NCI-H774 (cell line): ENCODE results near the gene MRPL24.

Experiments used
- DNase-seq: peaks from one replicate; lab custom pipeline; 2025; lab: John Stamatoyannopoulos, UW

MRPL24 gene

GRCh38 chr1:156743367-156744302 is 2.7 kb upstream of the MRPL24 start:
- DNase-seq = no peak

- no peak for DNase-seq
Observed at GRCh38 chr1:156742801-156743200, 1.9 kb upstream of the MRPL24 start.

- DNase-seq = no peak
Observed at GRCh38 chr1:156742017-156742416, 1.1 kb upstream of the MRPL24 start.

GRCh38 chr1:156741481-156741983 is 644 bp upstream of the MRPL24 start:
- peak; percentile 23 for DNase-seq

GRCh38 chr1:156740237-156740740 is 599 bp downstream of the MRPL24 start:
- no peak for DNase-seq

- no peak for DNase-seq
Observed at GRCh38 chr1:156738916-156739315, 2.0 kb downstream of the MRPL24 start.

- no peak for DNase-seq
Observed at GRCh38 chr1:156738407-156738806, 2.5 kb downstream of the MRPL24 start.

- no peak for DNase-seq
Observed at GRCh38 chr1:156733989-156734584, 6.8 kb downstream of the MRPL24 start.

- peak; percentile 99 for DNase-seq
Observed at GRCh38 chr1:156728599-156729462, 12.1 kb downstream of the MRPL24 start, which contains the start of gene ISG20L2. Gene ISG20L2, minus strand, starts transcription at chr1:156728766. Its CDS starts 1,114 bp downstream, at chr1:156727652.

GRCh38 chr1:156727926-156728598 is 12.8 kb downstream of the MRPL24 start, which contains the start of gene METTL25B:
Gene METTL25B, plus strand, starts transcription at chr1:156728469. Its CDS starts 636 bp downstream, at chr1:156729105.
- peak; percentile 91 for DNase-seq

GRCh38 chr1:156727492-156727891 is 13.4 kb downstream of the MRPL24 start:
- no peak for DNase-seq

GRCh38 chr1:156726549-156727226 is 14.2 kb downstream of the MRPL24 start:
- DNase-seq = peak; percentile 16

GRCh38 chr1:156725683-156726280 is 15.1 kb downstream of the MRPL24 start:
- peak; percentile 78 for DNase-seq

GRCh38 chr1:156721535-156721934 is 19.4 kb downstream of the MRPL24 start:
- no peak for DNase-seq

GRCh38 chr1:156721131-156721530 is 19.8 kb downstream of the MRPL24 start:
- no peak for DNase-seq

- no peak for DNase-seq
Observed at GRCh38 chr1:156717351-156717750, 23.5 kb downstream of the MRPL24 start.

GRCh38 chr1:156714830-156715229 is 26.1 kb downstream of the MRPL24 start:
- no peak for DNase-seq

- DNase-seq = no peak
Observed at GRCh38 chr1:156712626-156713025, 28.3 kb downstream of the MRPL24 start.

GRCh38 chr1:156711011-156711817 is 29.7 kb downstream of the MRPL24 start:
- DNase-seq = no peak
